NCI-H446 treated with DMSO at 0.1 percent for 48 hours (cell line): ENCODE measurements around the gene SDSL.

ENCODE experiments used
- DNase-seq: peaks from one replicate; lab custom pipeline; 2025; lab: John Stamatoyannopoulos, UW

Gene SDSL, protein sequence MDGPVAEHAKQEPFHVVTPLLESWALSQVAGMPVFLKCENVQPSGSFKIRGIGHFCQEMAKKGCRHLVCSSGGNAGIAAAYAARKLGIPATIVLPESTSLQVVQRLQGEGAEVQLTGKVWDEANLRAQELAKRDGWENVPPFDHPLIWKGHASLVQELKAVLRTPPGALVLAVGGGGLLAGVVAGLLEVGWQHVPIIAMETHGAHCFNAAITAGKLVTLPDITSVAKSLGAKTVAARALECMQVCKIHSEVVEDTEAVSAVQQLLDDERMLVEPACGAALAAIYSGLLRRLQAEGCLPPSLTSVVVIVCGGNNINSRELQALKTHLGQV

DNA sequence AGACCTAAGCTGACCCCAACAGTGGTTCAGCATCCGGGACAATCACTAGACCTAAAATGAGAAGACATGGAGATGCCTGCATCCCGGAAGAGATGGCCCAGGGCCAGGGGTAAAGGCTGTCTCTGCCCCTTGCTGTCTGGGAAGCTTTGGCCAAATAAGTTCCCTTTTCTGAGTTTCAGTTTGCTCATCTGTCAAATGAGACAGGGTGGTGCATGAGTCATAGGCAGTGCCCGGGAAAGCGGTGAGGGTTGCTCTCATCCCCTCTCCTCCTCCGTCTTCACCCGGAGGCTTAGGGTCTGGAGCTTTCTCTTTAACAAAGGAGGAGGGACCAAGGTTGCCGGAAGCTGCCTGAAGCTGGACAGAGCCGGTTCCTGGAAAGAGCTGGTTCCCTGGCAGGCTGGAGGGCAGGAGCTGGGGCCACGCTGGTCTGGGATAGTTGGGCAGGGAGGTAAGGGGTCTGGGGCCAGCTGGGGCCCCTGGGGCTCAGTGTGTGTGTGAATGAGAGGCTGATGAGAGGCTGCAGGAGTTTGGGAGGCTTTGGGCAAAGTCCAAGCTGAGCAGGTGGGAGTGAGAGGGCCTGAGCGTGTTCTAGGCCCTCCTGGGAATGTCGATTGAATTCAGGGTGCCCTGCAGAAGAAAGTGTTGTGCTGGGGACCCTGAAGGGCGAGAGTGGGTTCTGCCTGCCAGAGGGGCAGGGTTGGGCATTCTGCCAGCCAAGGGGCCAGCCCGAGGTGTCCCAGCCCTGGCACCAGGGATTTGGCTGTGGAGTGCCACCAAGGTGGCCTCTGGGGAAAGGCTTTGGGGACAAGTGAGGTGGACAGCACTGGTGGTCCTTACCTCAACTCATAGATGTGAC lies at the start of gene SDSL:
Gene SDSL (plus strand): TSS at position 351 of the 856 bp plus-strand sequence. CDS start 5,603 bp downstream, outside the sequence.
- peak; percentile 69 for DNase-seq

DNA sequence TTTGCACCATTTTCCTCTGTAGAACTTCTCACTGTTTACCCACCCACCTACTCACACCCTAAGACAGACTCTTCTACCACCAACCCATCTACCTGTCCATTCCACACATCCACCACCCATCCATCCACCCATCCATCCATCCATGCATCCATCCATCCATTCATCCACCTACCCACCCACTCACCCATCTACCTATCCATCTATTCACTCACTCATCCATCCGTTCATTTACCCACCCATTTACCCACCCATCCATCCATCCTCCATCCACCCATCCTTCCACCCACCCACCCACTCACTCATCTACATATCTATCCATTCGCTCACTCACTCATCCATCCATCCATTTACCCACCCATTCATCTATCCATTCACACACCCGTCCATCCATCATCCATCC lies 48.7 kb upstream of the SDSL start:
- no peak for DNase-seq

DNA sequence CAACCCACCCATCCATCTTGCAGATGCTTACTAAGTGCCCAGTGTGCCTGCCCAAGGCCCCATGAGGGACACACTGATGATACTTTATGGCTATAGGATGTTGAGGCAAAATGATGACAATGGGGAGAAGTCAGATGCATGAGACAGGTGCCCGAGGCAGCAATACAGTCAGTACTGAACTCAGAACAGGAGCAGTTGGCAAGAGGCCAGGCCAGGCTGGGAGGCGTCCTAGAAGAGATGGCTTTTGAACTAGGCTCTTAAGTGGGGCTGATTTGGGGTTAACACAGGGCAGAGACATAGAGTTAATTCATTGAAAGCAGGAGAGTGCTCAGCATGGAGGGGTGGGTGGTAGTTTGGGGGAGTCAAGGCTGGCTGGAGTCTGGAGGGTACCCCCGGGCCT lies 48.2 kb upstream of the SDSL start:
- no peak for DNase-seq

DNA sequence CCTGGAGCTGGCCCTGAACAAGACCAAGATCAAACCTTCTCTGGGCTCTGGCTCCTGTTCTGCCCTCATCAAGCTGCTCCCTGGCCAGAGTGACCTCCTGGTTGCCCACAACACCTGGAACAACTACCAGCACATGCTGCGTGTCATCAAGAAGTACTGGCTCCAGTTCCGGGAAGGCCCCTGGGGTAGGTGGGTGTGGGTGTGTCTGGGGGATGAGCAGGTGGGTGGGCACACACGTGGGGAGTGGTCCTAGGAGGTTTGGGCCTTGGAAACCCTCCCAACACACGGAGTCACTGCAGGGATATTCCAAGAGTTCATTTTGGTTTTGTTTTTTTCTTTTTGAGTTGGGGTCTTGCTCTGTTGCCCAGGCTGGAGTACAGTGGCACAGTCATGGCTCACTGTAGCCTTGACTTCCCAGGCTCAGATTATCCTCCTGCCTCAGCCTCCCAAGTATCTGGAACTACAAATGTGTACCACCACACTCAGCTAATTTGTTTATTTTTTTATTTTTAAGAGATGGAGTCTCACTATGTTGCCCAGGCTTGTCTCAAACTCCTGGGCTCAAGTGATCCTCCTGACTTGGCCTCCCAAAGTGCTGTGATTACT lies 47.3 kb upstream of the SDSL start:
- DNase-seq, result no peak

DNA sequence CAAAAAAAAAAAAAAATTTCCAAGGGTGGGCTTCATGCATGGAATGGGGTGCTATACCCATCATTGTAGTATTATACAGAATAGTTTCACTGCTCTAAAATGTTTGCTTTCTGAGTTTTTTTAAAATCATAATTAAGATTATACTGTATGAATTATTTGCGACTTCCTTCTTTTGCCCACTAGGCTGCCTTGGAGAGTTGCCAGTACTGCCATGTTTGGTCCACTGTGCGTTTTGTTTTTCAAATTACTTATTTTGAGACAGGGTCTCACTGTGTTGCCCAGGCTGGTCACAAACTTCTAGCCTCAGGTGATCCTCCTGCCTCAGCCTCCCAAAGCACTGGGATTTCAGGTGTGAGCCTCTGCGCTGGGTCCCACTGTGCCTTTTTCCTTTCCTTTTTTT lies 43.9 kb upstream of the SDSL start:
- no peak for DNase-seq

DNA sequence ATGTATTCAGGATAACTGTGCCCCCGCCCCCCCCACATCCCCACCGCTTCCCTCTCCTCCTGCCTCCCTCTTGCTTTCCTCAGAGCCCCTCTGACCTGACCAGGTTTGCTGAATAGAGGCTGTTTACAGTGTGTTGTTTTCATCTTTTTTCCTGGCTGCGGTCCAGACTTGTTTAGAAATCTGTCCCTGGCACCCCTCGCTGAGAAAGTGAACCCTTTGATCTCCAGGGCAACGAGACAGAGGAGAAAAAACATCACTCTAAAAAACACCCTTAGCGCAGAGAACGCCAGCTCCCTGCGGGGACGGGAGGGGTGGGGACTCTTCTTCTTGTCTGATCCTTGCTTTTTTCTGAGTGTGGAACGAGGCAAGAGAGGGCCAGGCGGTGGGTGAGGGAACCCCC lies 41.0 kb upstream of the SDSL start:
- no peak for DNase-seq

DNA sequence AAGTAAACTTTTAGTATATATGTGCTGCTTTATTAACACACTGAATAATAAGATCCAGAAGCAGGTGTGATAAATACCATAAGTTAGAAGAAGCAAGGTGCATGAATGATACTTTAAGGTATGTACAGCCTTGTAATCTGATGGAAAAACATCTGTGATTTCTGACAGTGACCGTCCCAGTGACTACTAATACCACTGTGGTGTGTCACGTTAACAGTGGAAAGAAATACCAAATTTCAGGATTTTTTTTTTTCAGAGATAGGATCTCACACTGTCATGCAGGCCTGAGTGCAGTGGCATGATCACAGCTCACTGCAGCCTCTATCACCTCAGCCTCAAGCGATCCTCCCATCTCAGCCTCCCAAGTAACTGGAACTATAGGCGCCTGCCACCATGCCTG lies 40.0 kb upstream of the SDSL start:
- DNase-seq, result no peak

DNA sequence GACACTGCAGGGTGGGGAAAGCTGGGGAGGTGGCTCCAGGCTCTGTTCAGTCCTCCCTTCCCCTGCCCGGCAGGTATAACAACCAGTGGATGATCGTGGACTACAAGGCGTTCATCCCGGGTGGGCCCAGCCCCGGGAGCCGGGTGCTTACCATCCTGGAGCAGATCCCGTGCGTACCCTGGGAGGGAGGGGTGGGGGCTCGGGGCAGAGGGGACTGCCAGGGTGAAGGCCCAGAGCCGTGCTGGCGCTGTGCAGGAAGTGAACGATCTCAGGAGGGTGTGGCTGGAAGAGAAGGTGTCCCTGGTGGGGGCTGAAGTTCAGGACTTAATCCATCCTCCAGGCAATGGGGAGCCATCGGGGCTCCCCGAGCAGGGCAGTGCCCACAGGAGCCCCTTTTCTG lies 37.4 kb upstream of the SDSL start:
- no peak for DNase-seq

DNA sequence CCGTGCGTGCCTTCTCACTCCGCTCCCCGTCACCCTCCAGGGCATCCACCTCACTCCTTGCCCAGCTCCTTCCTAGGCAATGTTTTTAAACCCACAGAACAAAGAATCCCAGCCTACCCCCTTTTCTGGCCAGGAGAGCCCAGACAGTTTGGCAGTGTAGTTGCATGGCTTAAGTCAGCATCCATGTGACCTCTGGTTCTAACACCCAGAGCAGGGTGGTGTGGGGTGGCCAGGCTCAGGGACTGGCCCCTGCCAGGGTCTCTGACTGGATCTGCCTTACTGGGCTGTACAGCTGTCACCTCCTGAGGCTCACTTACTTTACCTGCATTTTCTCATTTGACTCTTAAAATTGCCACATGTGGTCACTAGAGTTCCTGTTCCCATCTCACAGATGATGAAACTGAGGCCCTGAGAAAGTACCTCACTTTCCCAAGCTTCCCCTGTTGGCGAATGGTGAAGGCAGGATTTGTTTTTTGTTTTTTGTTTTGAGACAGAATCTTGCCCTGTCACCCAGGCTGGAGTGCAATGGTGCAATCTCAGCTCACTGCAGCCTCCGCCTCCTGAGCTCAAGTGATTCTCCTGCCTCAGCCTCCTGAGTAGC lies 36.8 kb upstream of the SDSL start:
- no peak for DNase-seq

DNA sequence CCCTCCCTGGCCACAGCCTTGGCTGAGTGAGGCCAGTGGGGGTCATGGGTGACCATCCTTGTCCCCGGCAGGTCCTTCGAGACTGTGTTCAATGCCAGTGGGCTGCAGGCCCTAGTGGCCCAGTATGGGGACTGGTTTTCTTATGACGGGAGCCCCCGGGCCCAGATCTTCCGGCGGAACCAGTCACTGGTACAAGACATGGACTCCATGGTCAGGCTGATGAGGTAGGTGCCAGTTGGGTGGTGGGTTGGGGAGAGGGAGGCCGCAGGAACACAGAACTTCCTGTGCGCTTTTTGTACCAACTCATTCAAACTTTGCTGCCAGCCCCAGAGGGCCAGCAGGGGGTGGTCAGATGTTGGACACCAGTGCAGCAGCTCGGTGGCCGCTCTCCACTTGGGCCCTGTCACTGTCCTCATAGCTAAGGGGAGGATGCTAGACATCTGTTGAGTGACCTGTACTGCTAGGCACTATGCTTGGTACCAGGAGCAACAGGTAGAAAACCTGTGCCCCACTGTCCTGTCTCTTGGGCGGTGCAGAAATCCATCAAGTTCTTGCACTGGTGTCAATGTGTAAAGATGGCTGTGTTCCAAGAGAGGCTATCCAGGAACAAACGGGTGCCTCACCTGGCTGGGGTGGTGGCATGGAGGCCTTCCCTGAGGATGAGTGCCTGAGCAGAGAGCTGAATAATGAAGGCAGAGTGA lies 35.2 kb upstream of the SDSL start:
- no peak for DNase-seq

DNA sequence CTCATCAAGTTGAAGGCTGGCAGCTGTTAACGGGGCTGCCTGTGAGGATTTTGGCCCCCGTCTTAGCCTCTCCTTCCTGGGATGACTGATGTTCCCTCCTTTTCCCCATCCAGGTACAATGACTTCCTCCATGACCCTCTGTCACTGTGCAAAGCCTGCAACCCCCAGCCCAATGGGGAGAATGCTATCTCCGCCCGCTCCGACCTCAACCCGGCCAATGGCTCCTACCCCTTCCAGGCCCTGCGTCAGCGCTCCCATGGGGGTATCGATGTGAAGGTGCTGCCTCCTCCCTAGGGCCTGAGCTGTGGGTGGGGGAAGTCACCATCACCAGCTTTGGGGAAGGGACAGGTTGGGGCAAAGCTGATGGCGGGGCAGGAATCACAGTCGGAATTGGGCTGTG lies 34.5 kb upstream of the SDSL start:
- no peak for DNase-seq

DNA sequence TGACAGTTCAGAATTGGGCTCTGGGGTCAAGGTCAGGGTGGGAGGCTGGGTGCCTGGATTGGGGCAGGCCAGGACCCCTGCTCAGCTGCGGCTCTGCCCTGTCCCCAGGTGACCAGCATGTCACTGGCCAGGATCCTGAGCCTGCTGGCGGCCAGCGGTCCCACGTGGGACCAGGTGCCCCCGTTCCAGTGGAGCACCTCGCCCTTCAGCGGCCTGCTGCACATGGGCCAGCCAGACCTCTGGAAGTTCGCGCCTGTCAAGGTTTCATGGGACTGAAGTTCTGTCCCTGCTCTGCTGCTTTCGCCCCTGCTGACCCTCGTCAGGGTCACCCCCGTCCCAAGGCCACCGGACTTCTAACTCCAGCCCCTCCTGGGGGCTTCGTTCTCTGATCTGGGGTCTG lies 33.8 kb upstream of the SDSL start:
- DNase-seq, result no peak

DNA sequence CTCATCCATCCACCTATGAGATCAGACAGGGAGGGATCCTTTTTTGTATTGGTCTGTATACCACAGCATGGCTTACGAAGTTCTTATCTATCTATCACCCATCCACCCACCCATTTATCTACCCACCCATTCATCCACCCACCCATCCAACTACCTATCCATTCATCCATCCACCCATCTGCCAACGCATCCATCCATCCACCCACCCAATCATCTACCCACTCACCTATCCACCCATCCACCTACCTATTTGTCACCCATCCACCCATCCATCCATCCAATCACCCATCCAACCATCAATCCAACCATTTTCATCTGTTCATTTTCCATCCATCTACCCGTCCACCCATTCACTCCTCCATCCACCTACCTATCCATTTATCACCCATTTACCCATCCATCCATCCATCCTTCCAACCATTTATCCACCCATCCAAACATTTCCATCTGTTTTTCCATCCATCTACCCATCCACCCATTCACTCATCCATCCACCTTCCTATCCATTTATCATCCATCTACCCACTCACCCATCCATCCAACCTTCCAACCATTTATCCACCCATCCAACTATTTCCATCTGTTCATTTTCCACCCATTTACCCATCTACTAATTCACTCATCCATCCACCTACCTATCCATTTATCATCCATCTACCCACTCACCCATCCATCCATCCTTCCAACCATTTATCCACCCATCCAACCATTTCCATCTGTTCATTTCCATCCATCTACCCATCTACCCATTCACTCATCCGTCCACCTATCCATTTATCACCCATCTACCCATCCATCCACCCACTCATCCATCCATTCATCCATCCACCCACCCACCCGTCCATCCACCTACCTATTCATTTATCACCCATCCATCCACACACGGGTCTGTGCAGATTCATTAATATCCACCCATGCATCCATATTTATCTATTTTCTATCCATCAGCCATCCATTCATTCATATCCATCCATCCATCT lies 31.8 kb upstream of the SDSL start:
- DNase-seq, result no peak

DNA sequence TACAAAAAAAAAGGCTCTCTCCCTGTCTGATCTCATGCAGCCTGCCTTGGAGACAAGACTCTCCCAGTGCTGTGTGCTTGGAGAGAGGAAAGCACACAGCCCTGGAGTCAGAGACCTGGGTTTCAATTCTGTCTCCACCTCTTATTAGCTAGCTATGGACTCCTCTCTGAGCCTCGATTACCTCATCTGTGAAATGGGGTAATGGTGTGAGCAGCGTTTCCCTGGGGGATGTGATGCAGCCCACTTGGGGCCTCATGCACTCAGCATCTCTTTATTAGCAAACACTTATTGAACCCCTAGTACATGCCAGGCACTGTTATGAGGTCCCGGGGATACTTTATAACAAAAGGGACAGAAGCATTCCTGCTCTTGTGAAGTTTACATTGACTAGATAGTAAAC lies 31.0 kb upstream of the SDSL start:
- DNase-seq, result no peak

DNA sequence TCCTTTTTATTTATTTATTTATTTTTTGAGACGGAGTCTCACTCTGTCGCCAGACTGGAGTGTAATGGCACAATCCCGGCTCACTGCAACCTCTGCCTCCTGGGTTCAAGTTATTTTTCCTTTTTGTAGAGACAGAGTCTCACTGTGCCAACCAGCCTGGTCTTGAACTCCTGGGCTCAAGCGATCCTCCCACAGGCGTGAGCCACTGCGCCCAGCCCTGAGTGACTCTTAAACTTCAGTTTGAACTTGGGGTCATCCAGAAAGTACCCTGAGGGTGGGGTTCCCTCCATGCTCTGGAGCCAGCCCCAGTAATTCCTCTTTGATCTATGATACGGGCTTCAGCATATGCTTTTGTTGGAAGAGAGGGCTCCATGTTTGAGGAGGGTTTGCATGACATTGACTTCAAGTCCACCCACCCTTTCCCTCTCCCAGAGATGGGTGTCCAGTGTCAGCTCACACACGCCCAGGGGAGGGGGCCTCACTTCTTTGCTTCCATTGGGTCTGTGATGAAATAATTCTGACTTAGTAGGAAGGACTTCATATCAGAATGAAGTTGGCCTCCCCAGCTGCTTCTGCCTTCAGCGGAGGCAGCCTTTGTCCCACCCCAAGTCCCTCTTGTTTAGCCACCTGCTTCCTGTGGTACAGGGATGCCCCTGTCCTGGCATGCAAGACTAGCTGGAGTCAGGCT lies 30.4 kb upstream of the SDSL start:
- DNase-seq, result no peak

DNA sequence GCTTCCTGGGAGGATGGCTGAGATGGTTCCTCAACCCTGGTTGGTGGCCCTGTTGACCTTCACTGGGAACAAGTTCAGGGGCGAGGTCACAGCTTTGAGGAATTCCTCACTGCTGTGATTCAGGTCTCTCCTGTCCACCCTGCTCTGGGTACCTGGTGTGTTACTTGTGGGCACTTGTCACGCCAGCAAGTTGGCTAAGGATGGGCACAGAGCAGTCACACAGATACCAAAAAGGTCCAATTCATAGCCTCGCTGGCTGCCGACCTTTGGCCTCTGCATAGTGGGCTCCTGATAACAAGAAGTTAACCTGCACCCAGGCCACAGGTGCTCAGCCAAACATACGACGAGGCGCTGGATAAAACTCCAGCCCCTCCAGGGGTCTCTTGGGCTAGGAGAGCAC lies 29.7 kb upstream of the SDSL start:
- no peak for DNase-seq

DNA sequence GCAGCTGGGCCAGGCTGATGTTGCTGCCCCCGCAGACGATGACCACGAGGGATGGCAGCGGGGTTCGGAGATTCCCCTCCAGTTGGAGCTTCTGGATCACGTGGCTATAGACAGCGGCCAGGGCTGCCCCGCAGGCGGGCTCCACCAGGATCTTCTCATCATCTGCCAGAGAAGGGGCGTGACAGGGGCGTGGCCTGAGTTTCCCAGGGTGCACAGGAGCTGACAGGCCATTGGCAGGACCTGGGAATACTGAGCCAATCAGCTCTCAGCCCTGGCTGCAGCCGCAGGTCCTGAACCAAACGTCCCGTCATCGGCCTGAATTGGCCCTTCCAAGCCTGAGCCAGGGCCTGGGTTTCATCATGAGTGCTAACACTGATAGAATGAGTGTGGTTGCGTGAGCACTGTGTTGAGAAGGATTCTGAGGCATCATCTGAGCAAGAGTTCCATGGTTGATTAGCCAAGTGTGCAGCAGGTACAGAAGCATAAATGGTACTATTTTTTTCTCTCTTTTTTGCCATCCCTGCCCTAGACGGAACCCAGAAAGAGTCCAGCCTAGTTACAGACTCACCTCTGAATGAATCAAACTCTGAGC lies 29.1 kb upstream of the SDSL start:
- no peak for DNase-seq

DNA sequence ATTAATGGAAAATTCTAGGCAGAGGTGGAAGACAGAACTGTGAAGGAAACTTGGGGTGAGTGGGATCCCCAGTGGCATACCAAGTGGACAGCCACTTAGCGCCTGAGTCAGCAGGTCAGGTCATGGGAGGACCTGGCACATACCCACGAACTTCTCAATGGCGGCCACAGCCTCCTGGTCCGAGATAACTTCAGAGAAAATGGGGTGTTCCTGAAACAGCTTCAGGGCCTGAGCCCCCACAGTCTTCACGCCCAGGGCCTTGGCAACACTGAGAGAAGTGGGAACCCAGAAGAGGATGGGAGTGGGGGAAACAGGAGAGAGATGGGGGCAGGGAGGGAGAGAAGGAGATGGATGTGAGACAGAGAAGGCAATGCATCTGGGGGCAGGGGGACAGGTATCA lies 28.4 kb upstream of the SDSL start:
- no peak for DNase-seq

DNA sequence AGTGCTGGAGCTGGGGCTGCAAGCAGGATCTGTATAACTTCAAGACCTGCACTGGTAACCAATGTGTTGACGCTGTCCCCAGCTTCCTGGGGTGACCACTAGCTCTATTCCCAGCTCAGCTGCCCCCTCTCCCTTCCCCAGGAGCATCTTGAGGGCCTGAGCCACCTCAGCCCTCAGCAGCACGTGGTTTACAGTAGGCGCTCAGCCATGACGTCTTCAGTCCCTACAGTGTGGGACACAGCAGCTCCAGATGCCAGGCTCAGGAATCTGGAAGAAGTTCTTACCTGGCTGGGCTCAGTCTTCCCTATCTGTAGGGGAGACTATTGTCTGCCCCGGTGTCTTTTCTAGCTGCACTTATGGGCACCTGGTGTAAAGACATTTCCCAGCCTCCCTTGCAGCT lies 27.1 kb upstream of the SDSL start:
- no peak for DNase-seq

DNA sequence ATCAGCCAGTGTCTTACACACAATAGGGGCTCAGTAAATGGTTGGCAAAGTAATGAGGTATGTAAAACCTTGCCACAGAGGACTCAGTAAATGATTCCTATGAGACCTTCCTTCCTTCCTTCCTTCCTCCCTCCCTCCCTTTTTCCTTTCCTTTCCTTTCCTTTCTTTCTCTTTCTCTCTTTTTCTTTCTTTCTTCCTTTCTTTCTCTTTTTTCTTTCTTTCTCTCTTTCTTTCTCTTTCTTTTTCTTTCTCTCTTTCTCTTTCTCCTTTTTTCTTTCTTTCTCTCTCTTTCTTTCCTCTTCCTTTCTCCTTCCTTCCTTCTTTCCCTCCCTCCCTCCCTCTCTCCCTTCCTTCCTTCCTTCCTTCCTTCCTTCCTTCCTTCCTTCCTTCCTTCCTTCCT lies 26.0 kb upstream of the SDSL start:
- DNase-seq, result no peak
